HK-2 (cell line): ENCODE data around the gene TMEM272.
A peak's percentile ranks its signal among the peaks of the same experiment; 100 is the strongest.

Experiments used
- DNase-seq: peaks from one replicate; pipeline ENCODE4 v3.0.0-alpha.2; 2018; ENCODE audit not compliant: unreplicated experiment

TMEM272 gene

GRCh38 chr13:51781246-51782022 is 63.5 kb downstream of the TMEM272 start:
- DNase-seq, result peak; percentile 17

- no peak for DNase-seq
These were observed 64.9 kb downstream of the TMEM272 start for GRCh38 chr13:51780099-51780498.

- no peak for DNase-seq
These were observed 66.6 kb downstream of the TMEM272 start for GRCh38 chr13:51778392-51778791.

GRCh38 chr13:51777921-51778320 is 67.1 kb downstream of the TMEM272 start:
- DNase-seq, result no peak

GRCh38 chr13:51776179-51776578 is 68.8 kb downstream of the TMEM272 start:
- DNase-seq, result no peak

GRCh38 chr13:51773515-51773914 is 71.5 kb downstream of the TMEM272 start:
- no peak for DNase-seq

GRCh38 chr13:51772781-51773180 is 72.2 kb downstream of the TMEM272 start:
- no peak for DNase-seq

- DNase-seq, result no peak
These were observed 72.9 kb downstream of the TMEM272 start for GRCh38 chr13:51772105-51772455.

GRCh38 chr13:51771418-51772104 is 73.4 kb downstream of the TMEM272 start:
- no peak for DNase-seq

GRCh38 chr13:51770681-51771417 is 74.1 kb downstream of the TMEM272 start:
- no peak for DNase-seq

GRCh38 chr13:51770160-51770559 is 74.8 kb downstream of the TMEM272 start:
- DNase-seq, result no peak

- DNase-seq, result no peak
These were observed 75.4 kb downstream of the TMEM272 start for GRCh38 chr13:51769455-51770127.

GRCh38 chr13:51768976-51769375 is 76.0 kb downstream of the TMEM272 start:
- no peak for DNase-seq

GRCh38 chr13:51768378-51768921 is 76.5 kb downstream of the TMEM272 start:
- DNase-seq, result no peak

GRCh38 chr13:51767100-51767499 is 77.9 kb downstream of the TMEM272 start:
- DNase-seq, result no peak

- no peak for DNase-seq
These were observed 79.8 kb downstream of the TMEM272 start for GRCh38 chr13:51765142-51765515.

- peak; percentile 11 for DNase-seq
These were observed 80.5 kb downstream of the TMEM272 start for GRCh38 chr13:51764184-51765141.

- DNase-seq, result no peak
These were observed 81.5 kb downstream of the TMEM272 start for GRCh38 chr13:51763486-51763885.
